GM19395 (cell line): ENCODE data around the gene ACSBG1.

Experiments
- ATAC-seq: cut with Tn5 transposase; IDR thresholded peaks from one replicate; pipeline ENCODE4 v1.9.1; 2021; ENCODE audit warnings: mild to moderate bottlenecking, moderate library complexity; ENCODE audit not compliant: unreplicated experiment

Gene ACSBG1

DNA sequence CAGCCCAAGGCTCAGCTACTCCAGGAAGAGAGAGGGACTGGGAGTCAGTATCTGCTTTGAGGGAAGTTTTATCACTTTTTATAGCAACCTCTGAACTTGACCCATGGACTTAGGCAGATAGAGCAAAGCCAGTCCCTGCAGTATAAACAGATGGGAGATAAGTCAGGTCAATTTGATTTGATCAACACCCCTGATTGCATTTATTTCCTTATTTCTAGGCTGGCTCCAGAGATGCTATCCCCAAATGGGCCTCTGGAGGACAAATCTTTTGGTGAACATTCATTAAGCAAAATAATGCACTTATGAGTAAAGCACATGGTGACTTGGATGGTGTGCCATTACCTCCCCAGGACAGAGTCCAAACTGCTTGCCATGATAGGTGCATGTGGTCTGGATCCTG is 94.1 kb downstream of the ACSBG1 start:
- ATAC-seq: no peak

DNA sequence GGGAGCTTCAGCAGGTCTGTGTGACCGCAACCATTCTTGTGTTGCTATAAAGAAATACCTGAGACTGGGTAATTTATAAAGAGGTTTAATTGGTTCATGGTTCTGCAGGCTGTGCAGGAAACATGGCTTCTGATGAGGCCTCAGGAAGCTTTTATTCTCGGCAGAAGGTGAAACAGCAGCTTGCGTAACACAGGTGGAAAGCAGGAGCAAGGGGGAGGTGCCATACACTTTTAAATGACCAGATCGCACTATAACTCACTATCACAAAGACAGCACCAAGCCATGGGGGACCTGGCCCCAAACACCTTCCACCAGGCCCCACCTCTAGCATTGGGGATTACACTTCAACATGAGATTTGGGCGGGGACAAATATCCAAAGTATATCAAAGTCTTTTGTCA is 94.8 kb downstream of the ACSBG1 start:
- no peak for ATAC-seq

DNA sequence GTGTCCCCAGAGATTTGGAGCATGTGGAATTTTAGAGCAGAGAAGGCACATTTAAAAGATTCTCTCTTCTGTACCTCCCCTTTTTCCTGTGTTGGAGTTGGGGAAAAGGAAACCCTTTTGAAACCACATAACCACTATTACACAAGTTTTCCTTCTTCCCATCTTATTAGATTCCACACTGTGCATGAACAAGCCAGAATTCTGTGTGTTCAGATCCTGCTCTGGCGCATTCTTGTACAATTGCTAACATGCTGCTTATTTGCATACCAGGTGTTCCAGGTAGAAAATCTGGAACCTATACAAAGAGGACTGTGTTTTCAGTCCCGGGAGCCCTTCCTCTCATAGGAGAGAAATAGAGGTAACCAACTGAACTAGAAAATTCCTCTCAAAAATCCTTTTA is 100.6 kb downstream of the ACSBG1 start:
- no peak for ATAC-seq

DNA sequence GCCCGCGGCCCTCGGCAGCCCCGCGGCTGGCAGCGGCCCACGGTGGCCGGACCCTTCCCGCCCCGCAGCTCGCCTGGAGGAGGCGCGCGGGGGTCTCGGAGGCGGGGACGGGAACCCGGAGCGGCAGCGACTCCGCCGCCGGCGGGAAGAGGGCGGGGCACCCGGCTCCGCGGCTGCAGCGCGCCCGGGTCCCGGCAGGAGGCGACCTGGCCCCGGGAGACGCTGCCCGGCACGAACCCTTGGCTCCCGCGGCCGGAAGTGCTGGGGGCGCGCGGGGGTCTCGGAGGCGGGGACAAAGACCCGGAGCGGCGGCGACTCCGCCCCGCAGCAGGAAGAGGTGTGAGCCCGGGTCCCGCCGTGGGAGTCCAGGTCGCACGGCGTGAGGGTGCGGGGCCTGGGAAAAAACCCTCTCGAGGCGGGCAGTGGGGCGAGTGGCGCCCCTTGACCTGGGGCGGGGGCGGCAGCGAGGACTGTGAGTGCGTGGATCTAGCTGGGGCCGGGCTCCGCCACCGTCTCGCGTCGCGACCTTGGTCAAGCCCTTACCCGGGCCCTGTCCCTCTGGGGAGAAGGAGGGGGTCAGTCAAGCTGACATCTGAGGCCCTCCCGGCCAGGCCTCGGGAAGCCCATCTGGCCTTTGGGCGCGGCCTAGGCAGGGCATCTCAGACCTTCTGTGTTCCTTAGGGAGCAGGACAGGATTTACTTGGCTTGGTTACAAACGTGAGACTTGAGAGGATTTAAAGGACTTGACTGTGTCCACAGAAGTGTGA is 102.9 kb downstream of the ACSBG1 start, which contains the start of gene CIB2:
TSS of gene CIB2 (minus strand) at position 151 of the 767 bp plus-strand sequence. CDS start 230 bp downstream, outside the sequence.
- ATAC-seq: peak; percentile 70

DNA sequence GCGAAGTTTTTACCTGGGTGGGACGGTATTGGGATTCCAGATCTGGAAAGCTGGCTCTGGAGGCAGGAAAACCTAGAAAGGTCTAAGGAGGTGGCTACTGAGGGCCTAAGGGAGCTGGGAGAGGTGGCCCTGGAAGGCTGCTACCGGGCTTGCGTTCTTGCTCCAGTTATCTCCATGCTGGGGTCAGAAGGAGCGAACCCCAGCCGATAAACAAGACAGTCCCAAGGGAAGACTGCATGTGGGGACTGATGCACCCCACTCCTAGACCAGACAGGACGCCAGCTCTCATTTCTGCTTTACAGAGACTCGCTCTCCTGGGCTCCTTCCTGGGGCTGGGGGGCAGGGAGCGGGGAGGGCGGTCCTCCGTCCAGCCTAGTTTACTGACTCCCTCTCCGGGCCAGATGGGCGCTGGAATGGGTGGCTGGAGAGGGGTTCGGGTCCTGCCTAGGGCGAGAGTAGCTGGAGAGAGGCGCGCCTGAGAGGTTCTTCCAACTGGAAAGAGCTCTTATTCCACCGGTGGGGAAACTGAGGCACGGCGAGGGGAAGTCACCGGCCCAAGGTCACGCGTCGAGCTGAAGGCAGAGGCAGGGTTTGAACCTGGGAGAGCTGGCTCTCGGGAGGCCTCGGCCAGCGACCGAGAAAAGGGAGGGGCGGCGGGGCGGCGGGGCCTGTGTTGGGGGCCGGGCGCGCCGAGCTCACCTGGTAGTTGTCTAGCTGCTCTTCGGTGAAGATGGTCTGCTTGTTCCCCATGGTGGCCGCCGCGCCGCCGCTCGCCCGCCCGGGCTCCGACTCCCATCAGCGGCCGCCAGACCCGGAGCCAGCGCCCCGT is 103.7 kb downstream of the ACSBG1 start:
- ATAC-seq: peak; percentile 32

DNA sequence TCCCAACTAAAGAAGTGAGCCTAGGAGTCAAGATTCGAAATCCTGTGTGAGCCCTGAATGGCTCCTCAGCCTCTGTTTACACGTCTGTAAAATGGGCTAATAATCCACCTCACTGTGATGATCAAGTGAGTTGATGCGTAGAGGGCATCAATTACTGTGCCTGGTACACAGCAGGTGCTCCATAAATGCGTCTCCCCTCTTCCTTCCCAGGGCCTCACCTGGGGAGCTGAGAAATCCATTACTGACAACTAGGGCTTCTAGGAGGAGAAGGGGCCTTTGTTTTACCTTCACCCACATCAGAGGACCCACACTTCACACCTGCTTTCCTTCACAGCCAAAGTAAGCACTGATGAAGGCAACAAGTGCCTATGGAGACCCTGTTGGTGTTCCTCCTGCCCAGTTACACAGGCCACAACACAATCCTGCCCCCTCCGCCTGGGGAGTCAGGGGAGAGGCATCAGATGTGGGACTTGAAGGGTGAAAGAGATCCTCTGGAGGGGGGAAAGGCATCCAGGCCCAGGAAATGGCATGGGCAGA is 104.5 kb downstream of the ACSBG1 start:
- ATAC-seq: no peak

DNA sequence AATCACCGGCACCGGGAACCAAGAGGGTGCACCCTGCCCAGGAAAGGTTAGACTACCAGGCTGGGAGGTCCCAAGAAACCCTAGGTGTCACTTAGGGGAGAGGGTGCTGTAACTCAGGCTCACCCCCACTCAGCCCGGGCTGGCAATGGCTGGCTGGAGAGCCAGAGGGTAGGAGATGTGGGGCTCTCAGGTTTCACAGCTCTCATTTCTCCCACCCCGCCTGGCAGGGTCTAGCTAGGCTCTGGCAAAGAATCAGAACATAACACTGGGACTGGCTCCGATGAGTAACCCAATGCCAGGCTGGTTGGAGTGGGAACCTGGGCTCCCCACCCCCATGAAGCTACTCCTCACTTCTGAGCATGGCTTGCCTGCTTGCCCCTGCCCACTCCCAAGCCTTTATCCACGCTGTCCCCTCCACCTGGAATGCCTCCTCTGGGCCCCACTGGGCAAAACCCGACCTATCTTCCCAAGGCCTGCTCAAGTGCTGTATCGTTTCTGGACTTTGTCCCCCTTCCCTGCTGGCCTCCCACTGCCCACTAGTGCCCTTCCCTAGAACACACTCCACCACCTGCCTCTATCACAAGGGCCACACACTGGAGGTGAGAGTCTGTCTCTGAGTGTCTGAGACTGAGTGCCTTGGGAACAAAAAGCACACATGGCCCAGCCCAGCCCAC is 105.2 kb downstream of the ACSBG1 start:
- no peak for ATAC-seq

DNA sequence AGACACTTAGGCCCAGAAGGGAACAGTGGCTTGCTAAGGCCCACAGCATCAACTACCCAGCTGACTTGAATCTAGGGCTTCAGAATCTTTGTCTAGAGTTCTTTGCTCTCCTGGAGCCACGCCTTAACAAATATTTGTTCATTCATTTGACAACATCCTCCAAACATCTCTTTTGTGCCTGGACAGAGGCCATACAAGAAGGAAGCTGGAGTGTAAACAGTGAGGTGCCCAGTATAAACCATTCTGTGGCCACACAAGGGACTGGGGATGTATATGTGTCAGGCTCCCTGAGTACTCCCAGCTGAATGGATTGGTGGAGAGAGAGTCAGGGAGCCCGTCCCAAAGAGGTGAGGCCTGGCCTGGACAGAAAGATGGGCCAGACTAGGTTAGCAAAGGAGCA is 106.5 kb downstream of the ACSBG1 start:
- ATAC-seq: no peak

DNA sequence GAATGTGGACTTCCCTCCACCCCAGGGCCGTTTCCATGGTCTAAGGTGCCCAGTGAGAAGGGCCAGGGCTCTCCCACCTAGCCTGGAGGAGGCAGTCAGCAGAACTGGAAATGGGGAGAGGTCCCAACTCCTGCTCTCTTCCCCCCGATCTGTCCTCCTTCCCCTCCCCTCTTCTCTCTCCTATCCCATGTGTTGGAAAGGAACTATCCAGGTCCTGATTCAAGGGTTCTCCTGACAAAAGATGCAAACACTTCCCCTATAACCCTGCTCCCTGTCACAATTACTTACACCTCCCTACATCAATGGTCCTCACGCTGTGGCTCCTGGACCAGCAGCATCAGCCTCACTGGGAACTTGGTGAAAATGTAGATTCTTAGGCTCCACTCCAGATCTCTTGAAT is 109.1 kb downstream of the ACSBG1 start:
- no peak for ATAC-seq

DNA sequence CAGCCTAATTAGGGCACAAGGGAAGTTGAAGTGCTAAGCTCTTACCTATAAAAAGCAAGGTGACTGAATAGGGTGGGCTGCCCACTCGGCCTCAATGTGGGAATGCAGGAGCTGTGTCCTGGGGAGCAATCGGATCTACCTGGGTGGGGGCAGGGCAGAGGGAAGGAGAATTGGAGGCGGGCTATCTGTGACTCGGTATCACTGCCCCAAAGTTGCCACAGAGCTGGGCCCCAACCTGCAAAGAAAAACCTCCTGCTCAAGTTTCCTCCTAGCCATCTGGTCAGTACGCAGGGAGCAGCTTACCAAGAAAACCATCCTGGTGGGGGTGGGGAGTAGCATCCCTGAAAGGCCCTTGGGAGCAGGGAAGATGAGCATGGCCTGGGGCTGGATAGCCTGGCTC is 113.8 kb downstream of the ACSBG1 start:
- ATAC-seq: no peak
